IMR-90 (cell line): ENCODE results near the gene PDK1. TPM values are rescaled to one million over a fixed set of nuclear protein-coding genes. Genes with fewer than 3 reads are reported as not detected.

Experiments
- ATAC-seq: fragments of 200-7000 bp; cut with Tn5 transposase; 2 replicates; pipeline ENCODE4 v1.9.1; 2020; ENCODE audit warnings: low read depth, mild to moderate bottlenecking, moderate library complexity
- BruUV-seq: library from RNA; stranded (reverse); fragments of 400-500 nt; replicated peaks from 2 replicates; lab custom pipeline; 2021; lab: Mats Ljungman, UMichigan
- CTCF ChIA-PET: fragments of 300-600 bp; formaldehyde crosslinking; extraction: SDS; loops from one replicate; lab custom pipeline; 2021; ENCODE audit warnings: antibody characterized with exemption; lab: Yijun Ruan, JAX
- POLR2A ChIA-PET: fragments of 300-600 bp; sonication (Branson Sonifier 250); formaldehyde crosslinking; loops from one replicate; lab custom pipeline; 2022; ENCODE audit warnings: antibody characterized with exemption; ENCODE audit not compliant: unreplicated experiment; lab: Charles Lee
- DNase-seq: peaks from one replicate; pipeline ENCODE4 v3.0.0; 2013
- H2AFZ ChIP-seq: replicated peaks from 2 replicates; pipeline ENCODE3; 2013; ENCODE audit warnings: low read length, mild to moderate bottlenecking; ENCODE audit not compliant: poor library complexity
- H2AK5ac ChIP-seq: 2 replicates; pipeline ENCODE4 v1.6.1; 2013; ENCODE audit warnings: low read depth, low read length, inconsistent platforms
- H2AK9ac ChIP-seq: replicated peaks from 2 replicates; pipeline ENCODE3; 2013; ENCODE audit warnings: mild to moderate bottlenecking, low read depth, low read length, moderate library complexity; ENCODE audit not compliant: poor library complexity
- H2BK120ac ChIP-seq: 2 replicates; pipeline ENCODE4 v1.6.1; 2013; ENCODE audit warnings: low read depth, low read length, inconsistent platforms
- H2BK15ac ChIP-seq: 3 replicates; pipeline ENCODE4 v1.6.1; 2013; ENCODE audit warnings: low read depth, low read length, inconsistent platforms
- H2BK20ac ChIP-seq: 2 replicates; pipeline ENCODE4 v1.6.1; 2013; ENCODE audit warnings: low read depth, mild to moderate bottlenecking, inconsistent platforms, low read length, moderate library complexity
- H2BK5ac ChIP-seq: 2 replicates; pipeline ENCODE4 v1.6.1; 2013; ENCODE audit warnings: mild to moderate bottlenecking, low read depth, low read length, inconsistent platforms; ENCODE audit not compliant: poor library complexity, severe bottlenecking
- H3K14ac ChIP-seq: replicated peaks from 2 replicates; pipeline ENCODE4 v1.6.1; 2013; ENCODE audit warnings: low read depth, low read length, inconsistent platforms
- H3K18ac ChIP-seq: 2 replicates; pipeline ENCODE4 v1.6.1; 2013; ENCODE audit warnings: low read depth, low read length, control low read depth
- H3K23ac ChIP-seq: 2 replicates; pipeline ENCODE4 v1.6.1; 2013; ENCODE audit warnings: low read depth, low read length, inconsistent platforms
- H3K27ac ChIP-seq: 2 replicates; pipeline ENCODE4 v1.5.1; 2013; ENCODE audit warnings: mild to moderate bottlenecking, control low read depth, low read length; ENCODE audit not compliant: insufficient read depth
- H3K27me3 ChIP-seq: 2 replicates; pipeline ENCODE4 v1.6.1; 2013; ENCODE audit warnings: low read length; ENCODE audit not compliant: control insufficient read depth, insufficient read depth
- H3K36me3 ChIP-seq: 2 replicates; pipeline ENCODE4 v1.6.1; 2013; ENCODE audit warnings: low read length, mixed read lengths; ENCODE audit not compliant: control insufficient read depth, insufficient read depth
- H3K4ac ChIP-seq: 2 replicates; pipeline ENCODE4 v1.6.1; 2013; ENCODE audit warnings: low read depth, low read length, inconsistent platforms
- H3K4me1 ChIP-seq: 2 replicates; pipeline ENCODE4 v1.6.1; 2013; ENCODE audit warnings: low read length, mixed read lengths; ENCODE audit not compliant: control insufficient read depth, insufficient read depth
- H3K4me2 ChIP-seq: 2 replicates; pipeline ENCODE4 v1.6.1; 2013; ENCODE audit warnings: low read depth, mild to moderate bottlenecking, control low read depth, low read length, moderate library complexity
- H3K4me3 ChIP-seq: 2 replicates; pipeline ENCODE4 v1.5.1; 2013; ENCODE audit warnings: low read depth, mild to moderate bottlenecking, control low read depth, low read length, moderate library complexity; ENCODE audit not compliant: insufficient read depth
- H3K56ac ChIP-seq: 2 replicates; pipeline ENCODE4 v1.6.1; 2013; ENCODE audit warnings: low read length, inconsistent platforms; ENCODE audit not compliant: insufficient read depth; ENCODE audit errors: extremely low read depth
- H3K79me1 ChIP-seq, 2 experiments: 2 replicates each; pipeline ENCODE4 v1.6.1; 2013; ENCODE audit warnings: low read length in 2 of 2, inconsistent platforms in 1 of 2, low read depth in 1 of 2
- H3K9ac ChIP-seq: 2 replicates; pipeline ENCODE4 v1.6.1; 2013; ENCODE audit warnings: low read depth, low read length, control low read depth
- H3K9me1 ChIP-seq: 2 replicates; pipeline ENCODE4 v1.6.1; 2013; ENCODE audit warnings: low read length, inconsistent platforms; ENCODE audit not compliant: insufficient read depth
- H3K9me3 ChIP-seq: 2 replicates; pipeline ENCODE4 v1.6.1; 2013; ENCODE audit warnings: low read length; ENCODE audit not compliant: control insufficient read depth, insufficient read depth
- H4K20me1 ChIP-seq: 2 replicates; pipeline ENCODE4 v1.6.1; 2013; ENCODE audit warnings: low read length, inconsistent platforms; ENCODE audit not compliant: insufficient read depth
- H4K5ac ChIP-seq: 2 replicates; pipeline ENCODE4 v1.6.1; 2013; ENCODE audit warnings: mild to moderate bottlenecking, low read depth, low read length, control low read depth
- H4K8ac ChIP-seq, 2 experiments: 2 replicates each; pipeline ENCODE4 v1.6.1; 2013; ENCODE audit warnings: low read depth in 2 of 2, low read length in 2 of 2, control low read depth in 1 of 2, inconsistent platforms in 1 of 2
- H4K91ac ChIP-seq: 2 replicates; pipeline ENCODE4 v1.6.1; 2013; ENCODE audit warnings: low read depth, low read length, inconsistent platforms; ENCODE audit not compliant: insufficient read depth
- BHLHE40 ChIP-seq: fragments of 150-350 bp; IDR thresholded peaks from 2 replicates; pipeline ENCODE4 v1.6.1; 2016; ENCODE audit warnings: mild to moderate bottlenecking, low read depth, low read length
- CEBPB ChIP-seq: IDR thresholded peaks from 2 replicates; pipeline ENCODE4 v1.6.1; 2012; ENCODE audit warnings: low read depth, low read length, improper control_type of control experiment
- CHD1 ChIP-seq: IDR thresholded peaks from 2 replicates; pipeline ENCODE4 v1.6.1; 2012; ENCODE audit warnings: low read depth, low read length, improper control_type of control experiment
- ELK1 ChIP-seq: fragments of 150-350 bp; IDR thresholded peaks from 2 replicates; pipeline ENCODE4 v1.6.1; 2016; ENCODE audit warnings: low read depth, mild to moderate bottlenecking, low read length, moderate library complexity, borderline replicate concordance
- FOS ChIP-seq: fragments of 150-350 bp; IDR thresholded peaks from 2 replicates; pipeline ENCODE4 v1.6.1; 2016; ENCODE audit warnings: low read depth, low read length
- MAFK ChIP-seq: IDR thresholded peaks from 2 replicates; pipeline ENCODE4 v1.6.1; 2012; ENCODE audit warnings: low read depth, low read length, improper control_type of control experiment
- MAZ ChIP-seq: IDR thresholded peaks from 2 replicates; pipeline ENCODE4 v1.6.1; 2012; ENCODE audit warnings: low read depth, mild to moderate bottlenecking, low read length, improper control_type of control experiment, moderate library complexity, borderline replicate concordance
- MXI1 ChIP-seq: IDR thresholded peaks from 2 replicates; pipeline ENCODE4 v1.6.1; 2012; ENCODE audit warnings: low read depth, mild to moderate bottlenecking, low read length, moderate library complexity, borderline replicate concordance
- NFE2L2 ChIP-seq: fragments of 150-350 bp; IDR thresholded peaks from 2 replicates; pipeline ENCODE4 v1.6.1; 2016; ENCODE audit warnings: low read depth, mild to moderate bottlenecking, low read length
- POLR2A ChIP-seq: IDR thresholded peaks from 2 replicates; pipeline ENCODE4 v1.6.1; 2012; ENCODE audit warnings: mild to moderate bottlenecking, low read depth, low read length
- RAD21 ChIP-seq: IDR thresholded peaks from 2 replicates; pipeline ENCODE4 v1.6.1; 2012; ENCODE audit warnings: low read length, improper control_type of control experiment
- RCOR1 ChIP-seq: IDR thresholded peaks from 2 replicates; pipeline ENCODE4 v1.6.1; 2012; ENCODE audit warnings: mild to moderate bottlenecking, low read length, improper control_type of control experiment; ENCODE audit not compliant: insufficient replicate concordance
- RFX5 ChIP-seq: IDR thresholded peaks from 2 replicates; pipeline ENCODE4 v1.8.0; 2012; ENCODE audit warnings: low read depth, mild to moderate bottlenecking, low read length, moderate library complexity
- SMC3 ChIP-seq: fragments of 150-350 bp; IDR thresholded peaks from 2 replicates; pipeline ENCODE4 v1.6.1; 2016; ENCODE audit warnings: low read depth, mild to moderate bottlenecking, antibody characterized with exemption, low read length, moderate library complexity
- WGBS, 2 experiments: methylation state at CpG; one replicate each; pipeline versions ENCODE4 v1.1.5 to v1.1.7; 2013; ENCODE audit warnings: missing lambda C conversion rate in 2 of 2; ENCODE audit not compliant: insufficient read length in 1 of 2; ENCODE audit errors: extremely low coverage in 2 of 2; 5-methylcytosine and 5-hydroxymethylcytosine counted together
- dilution Hi-C: fragments of 300-500 bp; cut with HindIII; formaldehyde crosslinking; loops from one replicate; pipeline ENCODE4 v1.14.3; 2018; ENCODE audit warnings: low sequenced_read_pairs; ENCODE audit not compliant: unreplicated experiment
- in situ Hi-C: fragments of 300-500 bp; cut with MboI; formaldehyde crosslinking; loops from 3 replicates; pipeline ENCODE4 v1.14.3; 2019; ENCODE audit warnings: low sequenced_read_pairs, inconsistent platforms, mixed read lengths
- intact Hi-C: fragments of 100-400 bp; cut with micrococcal nuclease; formaldehyde crosslinking; loops from 2 replicates; pipeline ENCODE4 v1.10.0; 2022
- polyA plus RNA-seq, 3 experiments: library from polyadenylated mRNA; depleted of rRNA; stranded (reverse); fragments of >200 nt; gene quantifications; 2 replicates each; pipeline ENCODE4 v1.2.3, GENCODE V29; 2012; ENCODE audit warnings: low replicate concordance in 1 of 3
- total RNA-seq: library from RNA; depleted of rRNA; stranded (reverse); fragments of >200 nt; gene quantifications from 2 replicates; pipeline ENCODE4 v1.2.3, GENCODE V29; 2012
- TF ChIP-seq, protein P1 (sequence below): fragments of 150-350 bp; IDR thresholded peaks from 2 replicates; pipeline ENCODE4 v1.6.1; 2017; ENCODE audit warnings: mild to moderate bottlenecking, antibody characterized with exemption, low read length, low read depth
- TF ChIP-seq, protein P2 (sequence below): conservative IDR thresholded peaks from 2 replicates; pipeline ENCODE4 v1.5.1; 2012; ENCODE audit warnings: mild to moderate bottlenecking, low read depth, low read length, improper control_type of control experiment

PDK1 gene
- total and polyA plus RNA-seq, 2 of the 4 experiments (the other 2 are of a cell fraction) = 38.1 to 85.9 TPM

DNA sequence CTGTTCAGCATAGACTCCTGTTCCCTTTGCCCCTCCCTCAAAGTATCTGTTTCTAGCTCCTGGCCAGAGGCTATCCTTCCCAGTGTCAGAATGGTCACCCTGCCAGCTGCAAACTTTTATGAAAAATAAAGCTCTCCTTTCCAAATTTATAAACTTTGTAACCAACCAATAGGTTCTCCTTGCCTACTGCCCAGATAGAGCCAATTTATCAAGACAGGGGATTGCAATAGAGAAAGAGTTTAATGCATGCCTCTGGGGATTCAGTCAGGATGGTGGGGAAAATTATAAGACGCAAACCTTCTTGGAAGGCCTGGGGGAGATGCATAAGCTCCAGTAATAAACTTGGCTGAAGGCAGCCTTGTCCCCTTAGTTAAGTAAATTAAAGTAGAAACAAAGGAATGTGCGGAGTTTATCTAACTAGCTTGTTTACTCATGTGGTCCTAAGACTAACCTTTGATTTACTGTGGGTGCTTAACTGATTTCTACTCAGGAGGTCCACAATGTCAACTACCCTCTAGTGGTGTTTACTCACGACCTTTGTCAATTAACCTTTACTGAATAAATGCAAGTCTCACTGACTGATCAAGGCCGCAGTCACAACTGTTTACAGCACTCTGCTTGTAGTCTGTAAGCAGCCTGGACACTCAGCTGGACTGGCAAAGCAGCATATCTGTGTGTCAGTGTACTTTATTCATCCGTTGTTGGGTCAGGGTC is 42.9 kb upstream of the PDK1 start:
- Histone ChIP-seq H2BK20ac (no peak overlapping the region), H3K79me1 (peaks cover 0 to 11% of the 10 kb centered on the region in 2 experiments; a peak in 2 of 4 replicates), H3K18ac (no peak overlapping the region), H2AK9ac (no peak overlapping the region), H3K4me2 (no peak overlapping the region), H3K36me3 (no peaks in the 10 kb centered on the region; the same call in 1 of the 2 replicates), H4K8ac (no peak overlapping the region), H2AK5ac (no peak overlapping the region), H3K9me3 (peaks cover 21% of the 10 kb centered on the region), H3K9ac (no peak overlapping the region), H3K9me1 (no peaks in the 10 kb centered on the region), H3K4me3 (no peak overlapping the region), H4K20me1 (no peaks in the 10 kb centered on the region), H3K27ac (no peak overlapping the region), H3K56ac (no peak overlapping the region), H3K4me1 (no peaks in the 10 kb centered on the region; the same call in 1 of the 2 replicates), H4K91ac (no peak overlapping the region), H2BK15ac (no peak overlapping the region), H3K4ac (no peak overlapping the region), H2AFZ (no peak overlapping the region), H2BK120ac (no peak overlapping the region), H4K5ac (no peak overlapping the region), H3K27me3 (no peaks in the 10 kb centered on the region), H3K23ac (no peak overlapping the region), H2BK5ac (no peak overlapping the region), H3K14ac (no peak overlapping the region)
- WGBS, 2 experiments = 65% methylated on average over 3 of the region's 5 CpGs; no CpG with 5 or more reads in 1 of the 2 experiments
- intact Hi-C loops = no loop called here
- ATAC-seq (no peak), DNase-seq (no peak)
- in situ Hi-C loops = no loop called here
- BruUV-seq = no TSS peak
- TF ChIP-seq BHLHE40 (no peak), CHD1 (no peak), NFE2L2 (no peak), RFX5 (no peak), CEBPB (no peak), POLR2A (no peak), RCOR1 (no peak), MXI1 (no peak), ELK1 (no peak), RAD21 (no peak), FOS (no peak), MAFK (no peak), MAZ (no peak), SMC3 (no peak)
- TF ChIP-seq, protein P1, sequence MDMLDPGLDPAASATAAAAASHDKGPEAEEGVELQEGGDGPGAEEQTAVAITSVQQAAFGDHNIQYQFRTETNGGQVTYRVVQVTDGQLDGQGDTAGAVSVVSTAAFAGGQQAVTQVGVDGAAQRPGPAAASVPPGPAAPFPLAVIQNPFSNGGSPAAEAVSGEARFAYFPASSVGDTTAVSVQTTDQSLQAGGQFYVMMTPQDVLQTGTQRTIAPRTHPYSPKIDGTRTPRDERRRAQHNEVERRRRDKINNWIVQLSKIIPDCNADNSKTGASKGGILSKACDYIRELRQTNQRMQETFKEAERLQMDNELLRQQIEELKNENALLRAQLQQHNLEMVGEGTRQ = no peak
- TF ChIP-seq, protein P2, sequence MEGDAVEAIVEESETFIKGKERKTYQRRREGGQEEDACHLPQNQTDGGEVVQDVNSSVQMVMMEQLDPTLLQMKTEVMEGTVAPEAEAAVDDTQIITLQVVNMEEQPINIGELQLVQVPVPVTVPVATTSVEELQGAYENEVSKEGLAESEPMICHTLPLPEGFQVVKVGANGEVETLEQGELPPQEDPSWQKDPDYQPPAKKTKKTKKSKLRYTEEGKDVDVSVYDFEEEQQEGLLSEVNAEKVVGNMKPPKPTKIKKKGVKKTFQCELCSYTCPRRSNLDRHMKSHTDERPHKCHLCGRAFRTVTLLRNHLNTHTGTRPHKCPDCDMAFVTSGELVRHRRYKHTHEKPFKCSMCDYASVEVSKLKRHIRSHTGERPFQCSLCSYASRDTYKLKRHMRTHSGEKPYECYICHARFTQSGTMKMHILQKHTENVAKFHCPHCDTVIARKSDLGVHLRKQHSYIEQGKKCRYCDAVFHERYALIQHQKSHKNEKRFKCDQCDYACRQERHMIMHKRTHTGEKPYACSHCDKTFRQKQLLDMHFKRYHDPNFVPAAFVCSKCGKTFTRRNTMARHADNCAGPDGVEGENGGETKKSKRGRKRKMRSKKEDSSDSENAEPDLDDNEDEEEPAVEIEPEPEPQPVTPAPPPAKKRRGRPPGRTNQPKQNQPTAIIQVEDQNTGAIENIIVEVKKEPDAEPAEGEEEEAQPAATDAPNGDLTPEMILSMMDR = no peak
- ChIA-PET POLR2A (no interaction called here), CTCF (no interaction called here)
- dilution Hi-C loops = no loop called here
